B cell (primary cell): Measurements from ENCODE around the gene THBD. TPM values are rescaled to one million over a fixed set of nuclear protein-coding genes. Genes with fewer than 3 reads are reported as not detected.

Experiments
- ATAC-seq: fragments of 200-7000 bp; cut with Tn5 transposase; one replicate; pipeline ENCODE4 v1.10.0; 2021; ENCODE audit warnings: low read depth, mild to moderate bottlenecking, moderate number of reproducible peaks, moderate library complexity
- CTCF ChIA-PET: fragments of 350-600 bp; sonication (Branson Sonifier 250); formaldehyde crosslinking; loops from one replicate; lab custom pipeline; 2021; ENCODE audit warnings: antibody characterized with exemption, inconsistent platforms; lab: Charles Lee
- POLR2A ChIA-PET: fragments of 350-600 bp; sonication (Branson Sonifier 250); formaldehyde crosslinking; loops from one replicate; lab custom pipeline; 2021; ENCODE audit warnings: antibody characterized with exemption; lab: Charles Lee
- DNase-seq: peaks from one replicate; pipeline ENCODE4 v3.0.0; 2013
- H2AFZ ChIP-seq: 2 replicates; pipeline ENCODE4 v1.6.1; 2012; ENCODE audit warnings: mild to moderate bottlenecking, low read depth, low read length; ENCODE audit not compliant: insufficient read depth, poor library complexity, severe bottlenecking
- H3K27ac ChIP-seq, 2 donors: 1 replicate in 1 of 2; 2 replicates in 1 of 2; pipeline ENCODE4 v1.5.1; 2012 to 2013; ENCODE audit warnings: low read length in 2 of 2, mild to moderate bottlenecking in 2 of 2, moderate library complexity in 1 of 2
- H3K27me3 ChIP-seq, 4 experiments: fragments of 200-600 bp in 1 of 4; sonication (generic) in 1 of 4; replicated peaks in 1 of 4; 1 replicate in 2 of 4; 2 replicates in 2 of 4; pipeline versions ENCODE4 v1.6.1 to v1.7.0; 2013 to 2016; ENCODE audit warnings: low read length in 3 of 4, mild to moderate bottlenecking in 2 of 4, mixed read lengths in 1 of 4, moderate library complexity in 1 of 4; ENCODE audit not compliant: insufficient read depth in 4 of 4, control insufficient read depth in 3 of 4; ENCODE audit errors: control extremely low read depth in 1 of 4
- H3K36me3 ChIP-seq, 2 experiments: replicated peaks in 1 of 2; 1 replicate in 1 of 2; 2 replicates in 1 of 2; pipeline versions ENCODE4 v1.6.1 to v1.7.1; 2013; ENCODE audit warnings: low read length in 1 of 2; ENCODE audit not compliant: insufficient read depth in 2 of 2, control insufficient read depth in 1 of 2; ENCODE audit errors: control extremely low read depth in 1 of 2, extremely low read depth in 1 of 2
- H3K4me1 ChIP-seq, 2 donors: fragments of 200-600 bp in 1 of 2; sonication (generic) in 1 of 2; 1 replicate in 1 of 2; 2 replicates in 1 of 2; pipeline versions ENCODE4 v1.5.1 to v1.6.1; 2013 to 2017; ENCODE audit warnings: low read length in 2 of 2; ENCODE audit not compliant: control insufficient read depth in 2 of 2, insufficient read depth in 2 of 2
- H3K4me2 ChIP-seq: replicated peaks from 2 replicates; pipeline ENCODE3; 2012; ENCODE audit warnings: mild to moderate bottlenecking, low read depth, low read length; ENCODE audit not compliant: poor library complexity, severe bottlenecking
- H3K4me3 ChIP-seq, 5 experiments: fragments of 200-600 bp in 1 of 5; sonication (generic) in 1 of 5; 1 replicate in 3 of 5; 2 replicates in 2 of 5; pipeline versions ENCODE4 v1.5.1 to v1.7.0; 2011 to 2016; ENCODE audit warnings: low read length in 4 of 5, mild to moderate bottlenecking in 4 of 5, low read depth in 2 of 5, control low read depth in 1 of 5, moderate library complexity in 1 of 5; ENCODE audit not compliant: insufficient read depth in 1 of 5; ENCODE audit errors: control extremely low read depth in 1 of 5, extremely low read depth in 1 of 5
- H3K79me2 ChIP-seq: fragments of 200-600 bp; sonication (generic); one replicate; pipeline ENCODE4 v1.6.0; 2016; ENCODE audit warnings: low read length; ENCODE audit not compliant: control insufficient read depth, insufficient read depth
- H3K9ac ChIP-seq: fragments of 200-600 bp; sonication (generic); 2 replicates; pipeline ENCODE4 v1.6.1; 2017; ENCODE audit warnings: mild to moderate bottlenecking, low read length, moderate library complexity
- H3K9me3 ChIP-seq, 3 donors: one replicate each; pipeline versions ENCODE4 v1.6.1 to v1.7.1; 2013; ENCODE audit warnings: low read length in 2 of 3; ENCODE audit not compliant: control insufficient read depth in 2 of 3, insufficient read depth in 1 of 3; ENCODE audit errors: control extremely low read depth in 1 of 3
- H4K20me1 ChIP-seq: 2 replicates; pipeline ENCODE4 v1.6.0; 2012; ENCODE audit warnings: mild to moderate bottlenecking, low read length; ENCODE audit not compliant: insufficient read depth, control insufficient read depth, poor library complexity, severe bottlenecking
- H3K27ac Mint-ChIP-seq: one replicate; pipeline ENCODE4 v1.8.0; 2021; ENCODE audit warnings: mixed read lengths
- H3K27me3 Mint-ChIP-seq: one replicate; pipeline ENCODE4 v1.8.0; 2021; ENCODE audit warnings: mixed read lengths
- H3K4me1 Mint-ChIP-seq: one replicate; pipeline ENCODE4 v1.8.0; 2021; ENCODE audit warnings: mixed read lengths
- H3K4me3 Mint-ChIP-seq: one replicate; pipeline ENCODE4 v1.8.0; 2021; ENCODE audit warnings: mixed read lengths
- H3K9me3 Mint-ChIP-seq: one replicate; pipeline ENCODE4 v1.8.0; 2022; ENCODE audit warnings: mixed read lengths; ENCODE audit not compliant: insufficient read depth
- EZH2 ChIP-seq: IDR thresholded peaks from 2 replicates; pipeline ENCODE4 v1.6.1; 2012; ENCODE audit warnings: borderline replicate concordance, low read depth, mild to moderate bottlenecking, moderate library complexity, low read length; ENCODE audit not compliant: insufficient read depth, poor library complexity, severe bottlenecking
- WGBS: methylation state at CpG from one replicate; pipeline ENCODE4 v1.1.5; 2013; ENCODE audit warnings: missing lambda C conversion rate; ENCODE audit not compliant: insufficient coverage; 5-methylcytosine and 5-hydroxymethylcytosine counted together
- intact Hi-C: fragments of 100-400 bp; cut with micrococcal nuclease; formaldehyde crosslinking; loops from one replicate; pipeline ENCODE4 v1.10.0; 2022
- polyA plus RNA-seq: library from polyadenylated mRNA; depleted of rRNA; stranded (reverse); fragments of >200 nt; gene quantifications from 2 replicates; pipeline ENCODE4 v1.2.3, GENCODE V29; 2012
- total RNA-seq, 2 donors: library from RNA; stranded (reverse); fragments of 120-200 nt in 1 of 2; gene quantifications; 1 replicate in 1 of 2; 2 replicates in 1 of 2; pipeline versions ENCODE4 v1.2.3 to v1.2.4, GENCODE V29; 2013 to 2022
- TF ChIP-seq, protein P1 (sequence below): fragments of 200-600 bp; IDR thresholded peaks from one replicate; pipeline ENCODE4 v1.8.0; 2022; ENCODE audit warnings: antibody characterized with exemption, mild to moderate bottlenecking

THBD gene
- total and polyA plus RNA-seq, 2 donors (not counting 1 experiment from before 2014, with no cell fraction given), result 0.78 TPM; not detected in 1

- Histone ChIP-seq H2AFZ (no peak overlapping the region), H3K27me3 (peaks cover 0 to 3% (median 0%) of the 10 kb centered on the region in 4 experiments), H3K36me3 (no peaks in the 10 kb centered on the region), H3K4me1 (no peaks in the 10 kb centered on the region), H3K4me3 (no peak overlapping the region), H3K4me2 (no peak overlapping the region), H4K20me1 (no peaks in the 10 kb centered on the region), H3K9me3 (no peaks in the 10 kb centered on the region), H3K9ac (no peak overlapping the region), H3K79me2 (no peaks in the 10 kb centered on the region), H3K27ac (no peak overlapping the region)
- Mint-ChIP-seq H3K4me1 (no peaks in the 10 kb centered on the region), H3K4me3 (no peak overlapping the region), H3K9me3 (no peaks in the 10 kb centered on the region), H3K27ac (no peak overlapping the region), H3K27me3 (peaks cover 13% of the 10 kb centered on the region)
- no peak for ATAC-seq
- POLR2A ChIA-PET, result no interaction called here
- CTCF ChIA-PET, result no interaction called here
- TF ChIP-seq, protein P1, sequence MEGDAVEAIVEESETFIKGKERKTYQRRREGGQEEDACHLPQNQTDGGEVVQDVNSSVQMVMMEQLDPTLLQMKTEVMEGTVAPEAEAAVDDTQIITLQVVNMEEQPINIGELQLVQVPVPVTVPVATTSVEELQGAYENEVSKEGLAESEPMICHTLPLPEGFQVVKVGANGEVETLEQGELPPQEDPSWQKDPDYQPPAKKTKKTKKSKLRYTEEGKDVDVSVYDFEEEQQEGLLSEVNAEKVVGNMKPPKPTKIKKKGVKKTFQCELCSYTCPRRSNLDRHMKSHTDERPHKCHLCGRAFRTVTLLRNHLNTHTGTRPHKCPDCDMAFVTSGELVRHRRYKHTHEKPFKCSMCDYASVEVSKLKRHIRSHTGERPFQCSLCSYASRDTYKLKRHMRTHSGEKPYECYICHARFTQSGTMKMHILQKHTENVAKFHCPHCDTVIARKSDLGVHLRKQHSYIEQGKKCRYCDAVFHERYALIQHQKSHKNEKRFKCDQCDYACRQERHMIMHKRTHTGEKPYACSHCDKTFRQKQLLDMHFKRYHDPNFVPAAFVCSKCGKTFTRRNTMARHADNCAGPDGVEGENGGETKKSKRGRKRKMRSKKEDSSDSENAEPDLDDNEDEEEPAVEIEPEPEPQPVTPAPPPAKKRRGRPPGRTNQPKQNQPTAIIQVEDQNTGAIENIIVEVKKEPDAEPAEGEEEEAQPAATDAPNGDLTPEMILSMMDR, result no peak
- TF ChIP-seq EZH2, result no peak
- intact Hi-C loops, result no loop called here
- 82% methylated on average over 3 of the region's 4 CpGs for WGBS
- DNase-seq, result no peak
Measured at GRCh38 chr20:23029324-23029723, 20.1 kb downstream of the THBD start.

GRCh38 chr20:23028392-23028791 lies 21.1 kb downstream of the THBD start:
- intact Hi-C loops, result no loop called here
- no peak overlapping the region for H3K9ac ChIP-seq
- no peak overlapping the region for H3K27ac ChIP-seq
- TF ChIP-seq, protein P1, result no peak
- no peak for TF ChIP-seq EZH2
- H3K9me3 ChIP-seq, result no peaks in the 10 kb centered on the region
- Mint-ChIP-seq H3K4me1 (no peaks in the 10 kb centered on the region), H3K9me3 (no peaks in the 10 kb centered on the region), H3K27me3 (peaks cover 9% of the 10 kb centered on the region), H3K27ac (no peak overlapping the region), H3K4me3 (no peak overlapping the region)
- no peak overlapping the region for H3K4me2 ChIP-seq
- ChIA-PET POLR2A (no interaction called here), CTCF (no interaction called here)
- H4K20me1 ChIP-seq, result no peaks in the 10 kb centered on the region
- H3K79me2 ChIP-seq, result no peaks in the 10 kb centered on the region
- no peaks in the 10 kb centered on the region for H3K36me3 ChIP-seq
- ATAC-seq, result no peak
- 67% methylated on average over 1 of the region's 3 CpGs for WGBS
- no peak for DNase-seq
- no peaks in the 10 kb centered on the region for H3K27me3 ChIP-seq
- H2AFZ ChIP-seq, result no peak overlapping the region
- no peak overlapping the region for H3K4me3 ChIP-seq
- no peaks in the 10 kb centered on the region for H3K4me1 ChIP-seq
